Measurements from ENCODE around the gene GGCX. TPM values are rescaled to one million over a fixed set of nuclear protein-coding genes. Genes with fewer than 3 reads are reported as not detected.

The GGCX gene
- total and polyA plus RNA-seq, 2 donors (not counting 3 experiments of a cell fraction or from before 2014, with no cell fraction given): 48.0 to 62.7 TPM

DNA sequence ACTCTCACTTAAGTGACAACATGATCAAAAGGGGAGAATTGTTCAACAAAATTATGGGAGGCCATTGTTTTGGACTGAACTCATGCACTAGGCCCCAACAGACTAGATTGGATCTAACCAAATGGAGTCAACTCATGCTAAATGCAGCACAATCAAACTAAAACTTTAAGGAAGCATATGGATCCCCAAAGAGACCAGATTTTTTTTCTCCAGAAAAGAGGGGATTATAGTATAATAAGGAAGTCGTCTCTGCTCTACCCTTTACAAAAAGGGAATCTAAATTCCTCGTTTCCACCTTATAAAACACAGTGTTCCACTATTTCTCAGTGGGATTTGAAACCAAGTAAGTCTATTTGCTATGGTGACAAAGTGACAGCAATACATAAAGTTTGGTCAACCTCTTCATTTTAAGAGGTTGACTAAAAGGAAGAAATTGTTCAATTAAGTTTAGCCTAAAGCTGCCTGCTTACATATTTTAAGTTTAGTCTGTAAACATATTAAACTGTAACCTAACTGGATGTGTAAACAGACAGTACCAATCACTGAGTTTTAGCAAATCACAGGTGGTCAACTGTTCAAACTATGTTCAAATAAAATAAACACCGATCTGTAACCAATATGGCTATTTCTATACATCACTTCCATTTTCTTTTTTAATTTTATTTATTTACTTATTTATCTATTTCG is 63.2 kb downstream of the GGCX start:
- TF ChIP-seq FOS (IDR thresholded peaks at IDR 0.05; ENCODE audit: borderline replicate concordance, insufficient read depth, low read length): no peak
- no peak for TF ChIP-seq JUN (IDR thresholded peaks at IDR 0.05; ENCODE audit: borderline replicate concordance, insufficient read depth, insufficient read length, low read depth)
- TF ChIP-seq, protein P1, sequence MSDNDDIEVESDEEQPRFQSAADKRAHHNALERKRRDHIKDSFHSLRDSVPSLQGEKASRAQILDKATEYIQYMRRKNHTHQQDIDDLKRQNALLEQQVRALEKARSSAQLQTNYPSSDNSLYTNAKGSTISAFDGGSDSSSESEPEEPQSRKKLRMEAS (IDR thresholded peaks at IDR 0.05; ENCODE audit: insufficient read depth, insufficient read length): no peak
- TF ChIP-seq, protein P2, sequence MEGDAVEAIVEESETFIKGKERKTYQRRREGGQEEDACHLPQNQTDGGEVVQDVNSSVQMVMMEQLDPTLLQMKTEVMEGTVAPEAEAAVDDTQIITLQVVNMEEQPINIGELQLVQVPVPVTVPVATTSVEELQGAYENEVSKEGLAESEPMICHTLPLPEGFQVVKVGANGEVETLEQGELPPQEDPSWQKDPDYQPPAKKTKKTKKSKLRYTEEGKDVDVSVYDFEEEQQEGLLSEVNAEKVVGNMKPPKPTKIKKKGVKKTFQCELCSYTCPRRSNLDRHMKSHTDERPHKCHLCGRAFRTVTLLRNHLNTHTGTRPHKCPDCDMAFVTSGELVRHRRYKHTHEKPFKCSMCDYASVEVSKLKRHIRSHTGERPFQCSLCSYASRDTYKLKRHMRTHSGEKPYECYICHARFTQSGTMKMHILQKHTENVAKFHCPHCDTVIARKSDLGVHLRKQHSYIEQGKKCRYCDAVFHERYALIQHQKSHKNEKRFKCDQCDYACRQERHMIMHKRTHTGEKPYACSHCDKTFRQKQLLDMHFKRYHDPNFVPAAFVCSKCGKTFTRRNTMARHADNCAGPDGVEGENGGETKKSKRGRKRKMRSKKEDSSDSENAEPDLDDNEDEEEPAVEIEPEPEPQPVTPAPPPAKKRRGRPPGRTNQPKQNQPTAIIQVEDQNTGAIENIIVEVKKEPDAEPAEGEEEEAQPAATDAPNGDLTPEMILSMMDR (IDR thresholded peaks at IDR 0.05; ENCODE audit: extremely low read depth in 1 of 2, insufficient read depth in 1 of 2, low read depth in 1 of 2, low read length in 2 of 2): no peak
- TF ChIP-seq GATA2 (IDR thresholded peaks at IDR 0.05; ENCODE audit: insufficient read depth, insufficient read length, low read depth, low read length): no peak
- TF ChIP-seq MYC (IDR thresholded peaks at IDR 0.05; ENCODE audit: low read depth, low read length): no peak
- no peak for TF ChIP-seq POLR2AphosphoS5 (IDR thresholded peaks at IDR 0.05; ENCODE audit: insufficient read depth, low read depth, low read length)
- TF ChIP-seq POLR2A (IDR thresholded peaks at IDR 0.05; ENCODE audit: low read depth, low read length): no peak
- no peak for TF ChIP-seq EZH2 (IDR thresholded peaks at IDR 0.05; ENCODE audit: borderline replicate concordance, low read depth, low read length, severe bottlenecking)
- DNase-seq (ENCODE audit: low read depth, low spot score): no peak
- intact Hi-C loops (cut with micrococcal nuclease) (no loop called here), dilution Hi-C loops (cut with MboI; ENCODE audit: extremely low pct_ligation_motif_present, low sequenced_read_pairs) (no loop called here)
- no peaks in the 10 kb centered on the region for H3K79me2 ChIP-seq (ENCODE audit: control insufficient read depth, insufficient read depth, low read length)
- no peak overlapping the region for H3K4me2 ChIP-seq (ENCODE audit: insufficient read depth, low read length)
- no peaks in the 10 kb centered on the region for H3K36me3 ChIP-seq (ENCODE audit: control insufficient read depth in 2 of 2, extremely low read depth in 1 of 2, insufficient read depth in 2 of 2, low read length in 2 of 2)
- no peak overlapping the region for H3K27ac ChIP-seq (ENCODE audit: insufficient read depth, low read depth, low read length)
- ChIA-PET CTCF (no interaction called here), POLR2A (no interaction called here)
- H3K27me3 ChIP-seq (ENCODE audit: control insufficient read depth in 2 of 2, insufficient read depth in 2 of 2, low read length in 2 of 2): no peaks in the 10 kb centered on the region
- no peak for FAIRE-seq
- no peaks in the 10 kb centered on the region for H3K9me3 ChIP-seq (replicated peaks; ENCODE audit: control insufficient read depth, insufficient read depth, low read length)
- peaks cover 20% of the 10 kb centered on the region for H3K4me1 ChIP-seq (ENCODE audit: control insufficient read depth, extremely low read depth, insufficient read depth, low read length)
- H3K9me1 ChIP-seq (replicated peaks; ENCODE audit: control insufficient read depth, extremely low read depth, insufficient read depth, low read length): no peaks in the 10 kb centered on the region
- no TSS peak for BruUV-seq (replicated peaks)
- H4K20me1 ChIP-seq (replicated peaks; ENCODE audit: control insufficient read depth, extremely low read depth, insufficient read depth, low read length): no peaks in the 10 kb centered on the region
- H2AFZ ChIP-seq (ENCODE audit: low read depth, low read length): no peak overlapping the region
- H3K9ac ChIP-seq (replicated peaks; ENCODE audit: extremely low read depth, insufficient read depth, low read length): no peak overlapping the region
- H3K4me3 ChIP-seq (replicated peaks in 1 of 3; ENCODE audit: insufficient read depth in 1 of 3, low read depth in 1 of 3, low read length in 3 of 3): no peak overlapping the region
